GM18861 (cell line): ENCODE results near the gene PIGU.

ENCODE experiments used
- ATAC-seq: cut with Tn5 transposase; IDR thresholded peaks from one replicate; pipeline ENCODE4 v1.9.1; 2021; ENCODE audit not compliant: unreplicated experiment

PIGU gene

GRCh38 chr20:34579979-34580940 is 96.6 kb downstream of the PIGU start:
- ATAC-seq: no peak

- ATAC-seq: no peak
Observed at GRCh38 chr20:34579191-34579978, 97.5 kb downstream of the PIGU start.

- ATAC-seq: no peak
Observed at GRCh38 chr20:34578521-34578920, 98.4 kb downstream of the PIGU start.

- ATAC-seq: no peak
Observed at GRCh38 chr20:34578025-34578424, 98.9 kb downstream of the PIGU start.

GRCh38 chr20:34577061-34577460 is 99.8 kb downstream of the PIGU start:
- no peak for ATAC-seq

GRCh38 chr20:34575756-34576155 is 101.1 kb downstream of the PIGU start:
- ATAC-seq: no peak

GRCh38 chr20:34575271-34575670 is 101.6 kb downstream of the PIGU start:
- no peak for ATAC-seq

GRCh38 chr20:34574861-34575260 is 102.0 kb downstream of the PIGU start:
- ATAC-seq: no peak

GRCh38 chr20:34574426-34574825 is 102.5 kb downstream of the PIGU start:
- no peak for ATAC-seq

GRCh38 chr20:34573541-34574300 is 103.2 kb downstream of the PIGU start:
- ATAC-seq: no peak

GRCh38 chr20:34571753-34572152 is 105.1 kb downstream of the PIGU start:
- ATAC-seq: no peak

- no peak for ATAC-seq
Observed at GRCh38 chr20:34570859-34571306, 106.0 kb downstream of the PIGU start.

- no peak for ATAC-seq
Observed at GRCh38 chr20:34569598-34569997, 107.3 kb downstream of the PIGU start.

GRCh38 chr20:34567892-34568865 is 108.7 kb downstream of the PIGU start:
- ATAC-seq: no peak

- no peak for ATAC-seq
Observed at GRCh38 chr20:34566978-34567891, 109.7 kb downstream of the PIGU start.

GRCh38 chr20:34564833-34565232 is 112.1 kb downstream of the PIGU start:
- no peak for ATAC-seq

- no peak for ATAC-seq
Observed at GRCh38 chr20:34562641-34563040, 114.3 kb downstream of the PIGU start.

- ATAC-seq: no peak
Observed at GRCh38 chr20:34561661-34562060, 115.2 kb downstream of the PIGU start.

GRCh38 chr20:34560614-34561013 is 116.3 kb downstream of the PIGU start:
- no peak for ATAC-seq
